NCI-H69 (cell line): ENCODE measurements around the gene CBFA2T3.

Experiments
- DNase-seq: peaks from one replicate; lab custom pipeline; 2025; lab: John Stamatoyannopoulos, UW

CBFA2T3 gene

DNA sequence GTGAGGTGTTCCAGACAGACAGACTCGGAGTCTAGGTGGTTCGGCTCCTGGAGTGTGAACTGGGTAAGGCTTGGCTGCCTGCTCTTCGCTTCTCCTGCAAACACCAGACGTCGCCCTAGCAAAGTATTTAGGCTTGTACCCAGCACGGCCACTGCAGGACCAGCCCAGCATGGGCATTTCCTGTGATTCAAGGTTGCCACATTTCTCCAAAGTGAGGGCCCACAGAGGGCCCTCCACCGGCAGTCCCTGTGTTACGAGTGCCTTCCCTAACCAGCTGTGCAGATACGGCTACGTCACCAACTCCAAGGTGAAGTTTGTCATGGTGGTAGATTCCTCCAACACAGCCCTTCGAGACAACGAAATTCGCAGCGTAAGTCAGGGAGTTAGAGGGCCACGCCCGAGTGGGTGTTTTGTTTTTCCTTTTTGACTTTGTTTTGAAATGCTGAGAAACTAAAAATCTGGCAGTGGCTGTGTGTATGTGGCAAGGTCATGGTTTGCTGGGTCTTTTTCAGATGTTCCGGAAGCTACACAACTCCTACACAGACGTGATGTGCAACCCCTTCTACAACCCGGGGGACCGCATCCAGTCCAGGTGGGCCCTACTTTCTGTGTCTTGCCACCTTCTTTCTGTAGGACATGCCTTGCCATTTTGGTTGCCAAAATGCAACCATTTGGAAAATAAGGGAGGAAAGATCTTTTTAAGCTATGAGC is 117.5 kb downstream of the CBFA2T3 start:
- no peak for DNase-seq

DNA sequence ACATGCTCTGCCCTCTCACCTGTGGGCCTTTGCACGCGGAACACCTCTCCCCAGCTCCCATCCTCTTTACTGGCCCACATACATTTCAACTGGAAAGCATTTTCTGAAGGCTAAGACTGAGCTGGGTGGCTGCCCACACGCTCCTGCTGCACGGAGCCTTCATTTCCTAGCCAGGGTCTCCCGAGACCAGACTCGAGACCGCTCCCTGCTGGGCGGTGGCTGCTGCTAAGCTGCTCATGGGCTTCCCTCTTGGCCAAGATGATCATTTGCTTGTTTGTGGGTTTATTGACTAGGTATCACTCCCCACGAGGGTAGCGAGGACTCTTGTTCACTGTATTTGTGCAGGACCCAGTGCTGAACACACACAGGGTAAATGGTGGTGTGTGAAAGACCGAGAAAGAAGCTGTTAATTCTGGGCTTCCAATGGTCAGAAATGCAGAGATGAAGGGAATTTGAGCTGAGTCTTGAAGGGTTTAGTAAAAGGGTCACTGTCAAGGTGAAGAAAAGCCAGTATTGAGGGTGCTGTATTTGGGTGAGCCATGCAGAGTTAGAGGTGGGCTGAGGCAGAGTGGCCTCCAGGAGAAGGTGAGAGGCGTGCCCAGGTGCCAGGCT is 119.2 kb downstream of the CBFA2T3 start:
- peak; percentile 45 for DNase-seq

DNA sequence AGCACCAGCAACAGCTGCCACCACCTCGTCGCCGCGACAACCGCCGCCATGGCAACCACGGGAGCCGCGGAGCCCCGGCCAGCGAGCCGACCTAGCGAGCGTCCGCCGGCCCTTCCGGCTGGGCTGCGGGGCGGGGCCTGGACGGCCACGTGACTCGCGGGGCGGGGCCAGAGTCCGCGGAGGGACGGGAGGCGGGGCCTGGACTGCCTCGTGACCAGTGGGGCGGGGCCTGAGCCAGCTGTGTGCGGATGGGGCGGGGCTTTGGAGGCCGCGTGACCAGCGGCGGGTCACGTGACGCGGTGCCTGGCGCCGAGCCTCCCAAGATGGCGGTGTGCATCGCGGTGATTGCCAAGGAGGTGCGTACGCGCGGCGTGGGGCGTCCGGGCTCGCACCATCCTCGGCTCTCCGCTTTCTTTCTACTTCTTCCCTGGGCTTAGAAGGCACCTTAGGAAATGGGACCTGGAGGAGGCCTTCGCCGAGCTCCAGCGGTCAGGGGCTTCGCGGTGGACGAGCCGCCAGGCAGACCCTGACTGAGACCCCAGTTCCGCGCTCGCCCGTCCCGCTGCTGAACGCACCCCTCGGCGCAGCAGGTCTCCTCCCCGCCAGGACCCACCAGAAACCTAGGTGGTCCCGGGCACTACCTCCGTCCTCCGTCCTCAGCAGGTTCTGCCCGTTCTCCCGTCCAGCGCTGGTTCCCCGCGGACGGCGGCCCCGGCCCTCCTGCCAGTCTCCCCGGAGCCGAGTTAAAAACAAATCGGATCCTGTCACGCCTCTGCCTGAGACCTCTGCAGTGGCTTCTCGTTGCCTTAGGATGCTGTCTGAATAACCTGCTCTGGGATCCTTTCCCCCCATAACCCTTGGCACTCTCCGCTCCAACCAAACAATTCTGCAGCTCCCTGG is 119.9 kb downstream of the CBFA2T3 start, which contains the start of the genes GALNS and TRAPPC2L:
Gene GALNS (minus strand): TSS at position 120 of the 900 bp plus-strand sequence. CDS start 70 bp downstream, at position 50.
Gene TRAPPC2L (plus strand): TSS at position 300 of the 900 bp plus-strand sequence. CDS start 24 bp downstream, at position 324.
- peak; percentile 95 for DNase-seq

- peak; percentile 32 for DNase-seq
Measured at GRCh38 chr16:88856122-88856827, 120.7 kb downstream of the CBFA2T3 start.

- no peak for DNase-seq
Measured at GRCh38 chr16:88855736-88856121, 121.3 kb downstream of the CBFA2T3 start.

DNA sequence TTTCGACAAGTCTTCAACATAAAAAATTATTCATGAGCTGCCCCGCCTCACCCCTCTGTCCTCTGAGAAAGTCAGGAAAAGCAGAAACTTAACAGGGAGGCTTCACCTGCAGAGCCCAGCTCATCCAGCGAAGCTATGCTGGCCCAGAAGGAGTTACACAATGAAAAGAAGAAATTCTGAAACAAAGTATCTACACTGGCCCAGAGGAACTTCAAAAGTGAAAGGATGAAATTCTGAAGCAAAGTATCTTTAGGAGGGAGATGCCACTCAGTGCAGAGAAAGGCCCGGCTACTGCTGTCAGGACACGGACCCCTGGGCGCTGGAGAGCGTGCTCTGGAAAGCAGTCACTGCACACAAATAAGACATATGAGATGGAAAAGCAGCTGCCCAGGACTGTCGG is 121.8 kb downstream of the CBFA2T3 start:
- DNase-seq = no peak

DNA sequence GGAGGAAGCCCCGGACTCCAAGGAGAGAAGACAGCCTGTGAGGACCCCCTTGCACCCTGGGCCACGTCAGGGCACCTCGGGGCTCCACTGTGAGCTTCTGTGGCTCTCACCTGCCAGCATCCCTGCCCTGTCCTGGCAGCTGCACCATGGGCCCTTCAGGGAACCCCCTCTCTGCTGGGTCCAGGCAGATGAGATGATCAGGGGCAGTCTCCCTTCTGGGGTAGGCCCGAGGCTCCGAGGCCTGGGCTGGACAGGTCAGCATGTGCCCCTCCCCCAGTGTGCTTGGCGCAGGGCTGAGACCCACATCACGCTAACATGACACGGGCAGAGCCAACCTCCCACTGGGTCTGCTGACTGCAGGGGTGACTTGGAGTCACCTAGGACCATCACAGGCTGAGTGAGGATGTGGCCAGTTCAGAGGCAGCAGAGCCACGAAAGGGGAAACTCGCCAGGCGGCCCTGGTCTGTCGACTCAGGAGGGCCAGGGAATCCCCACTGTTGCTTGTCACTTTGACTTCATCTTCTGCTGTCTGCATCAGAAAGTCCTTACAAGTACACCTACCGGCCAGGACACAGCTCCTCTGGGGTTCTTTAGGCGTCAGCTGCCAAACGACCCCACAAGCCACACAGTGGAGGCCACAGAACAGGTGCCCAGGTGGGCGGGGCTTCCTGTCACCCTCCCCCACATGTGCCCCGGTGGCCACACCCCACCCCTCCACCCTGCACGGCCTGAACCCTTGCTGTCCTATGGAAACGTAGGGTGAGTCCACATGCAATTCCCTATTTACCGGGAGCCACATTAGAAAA is 122.5 kb downstream of the CBFA2T3 start:
- no peak for DNase-seq

- DNase-seq = no peak
Measured at GRCh38 chr16:88853325-88853941, 123.6 kb downstream of the CBFA2T3 start.

DNA sequence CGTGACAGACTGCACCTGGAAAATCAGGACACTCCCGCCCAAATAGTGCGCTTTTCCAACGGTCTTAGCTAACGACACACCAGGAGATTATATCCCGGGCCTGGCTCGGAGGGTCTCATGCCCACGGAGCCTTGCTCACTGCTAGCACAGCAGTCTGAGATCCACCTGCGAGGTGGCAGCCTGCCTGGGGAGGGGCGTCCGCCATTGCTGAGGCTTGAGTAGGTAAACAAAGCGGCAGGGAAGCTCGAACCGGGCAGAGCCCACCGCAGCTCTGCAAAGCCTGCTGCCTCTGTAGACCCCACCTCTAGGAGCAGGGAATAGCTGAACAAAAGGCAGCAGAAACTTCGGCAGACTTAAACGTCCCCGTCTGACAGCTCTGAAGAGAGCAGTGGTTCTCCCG is 125.4 kb downstream of the CBFA2T3 start:
- DNase-seq = no peak

DNA sequence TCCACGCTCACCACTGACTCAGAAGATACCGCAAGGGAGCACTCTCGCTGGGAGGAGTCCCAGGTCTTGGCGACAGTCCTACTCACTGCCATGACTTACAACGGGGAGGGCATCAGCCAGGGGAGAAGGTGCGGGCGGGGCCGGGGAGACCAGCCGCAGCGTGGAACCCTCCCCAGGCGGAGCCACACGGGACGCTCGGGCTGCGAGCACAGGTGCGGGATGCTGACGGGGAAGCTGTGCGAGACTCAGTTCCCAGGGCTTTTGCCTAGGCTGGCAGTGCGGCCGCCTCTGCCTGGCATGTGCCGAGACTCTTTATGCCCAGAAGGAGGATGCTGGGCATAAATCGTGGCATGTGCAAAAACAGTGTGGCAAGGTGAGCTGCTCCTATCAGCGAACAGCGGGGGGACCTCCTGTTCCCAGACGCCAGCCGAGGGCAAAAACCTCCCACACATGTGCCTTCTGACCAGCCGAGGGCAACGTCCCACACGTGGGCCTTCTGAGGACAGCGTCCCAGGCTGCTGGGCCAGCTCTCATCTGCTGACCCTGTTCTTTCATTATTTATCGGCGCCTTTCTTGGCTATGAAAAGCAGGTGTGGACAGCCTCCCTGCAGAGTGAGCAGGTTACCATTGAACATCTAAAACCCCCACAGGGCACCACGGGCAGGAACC is 126.3 kb downstream of the CBFA2T3 start:
- no peak for DNase-seq

DNA sequence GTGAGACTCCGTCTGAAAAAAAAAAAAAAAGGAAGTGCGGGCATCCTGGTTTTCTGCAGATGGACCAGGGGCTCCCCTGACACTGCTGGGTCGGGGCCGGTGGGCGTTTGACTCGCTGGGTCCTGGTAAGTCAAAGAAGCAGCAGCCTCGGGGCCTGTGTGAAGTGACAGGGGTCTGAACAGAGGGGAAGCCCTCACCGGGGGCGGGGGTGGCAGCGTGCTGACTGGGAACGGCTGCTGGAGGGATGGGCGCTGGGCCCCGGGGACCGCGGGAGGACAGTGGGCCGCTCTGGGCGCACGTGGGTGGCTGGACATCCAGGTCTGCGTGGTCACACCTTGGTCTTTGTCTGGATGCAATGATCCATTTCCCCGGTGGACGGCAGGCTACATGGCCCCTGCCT is 128.4 kb downstream of the CBFA2T3 start:
- DNase-seq = no peak

- DNase-seq = no peak
Measured at GRCh38 chr16:88847654-88848053, 129.4 kb downstream of the CBFA2T3 start.

DNA sequence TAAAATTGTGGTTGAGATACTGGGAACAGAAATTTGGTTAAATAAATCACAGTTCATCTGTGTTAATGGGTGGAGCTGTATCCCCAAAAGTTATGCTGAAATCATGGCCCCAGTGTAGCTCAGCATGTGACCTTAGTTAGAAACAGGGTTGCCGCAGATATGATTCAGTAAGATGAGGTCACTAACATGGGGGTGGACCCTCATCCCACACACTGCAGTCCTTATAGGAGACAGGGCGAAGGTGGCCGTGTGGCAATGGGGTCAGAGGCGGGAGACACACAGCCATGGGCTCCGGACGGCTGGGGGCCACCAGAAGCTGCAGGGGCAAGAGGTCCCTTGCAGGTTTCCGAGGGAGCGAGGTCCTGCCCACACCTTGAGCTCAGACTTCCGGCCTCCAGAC is 130.9 kb downstream of the CBFA2T3 start:
- no peak for DNase-seq

GRCh38 chr16:88844419-88845036 is 132.5 kb downstream of the CBFA2T3 start:
- no peak for DNase-seq

GRCh38 chr16:88843256-88843655 is 133.8 kb downstream of the CBFA2T3 start:
- DNase-seq = no peak

DNA sequence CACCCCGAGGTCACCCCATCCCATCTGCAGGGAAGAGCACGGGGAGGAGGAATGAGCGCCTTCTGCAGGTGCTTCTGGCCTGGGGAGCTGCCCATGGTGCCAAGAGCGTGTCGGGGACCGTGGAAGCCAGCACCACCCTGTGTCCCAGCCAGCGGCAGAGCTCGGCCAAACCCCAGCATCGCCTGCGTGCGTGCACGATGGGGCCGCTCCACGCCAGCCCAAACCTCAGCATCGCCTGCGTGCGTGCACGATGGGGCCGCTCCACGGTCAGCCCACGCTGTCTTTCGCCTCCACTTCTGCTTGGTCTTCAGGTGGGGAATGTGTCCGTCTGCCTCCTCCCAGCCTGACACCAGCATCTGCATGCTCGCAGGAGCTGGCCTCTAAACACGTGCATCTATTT is 134.2 kb downstream of the CBFA2T3 start:
- no peak for DNase-seq

- DNase-seq = no peak
Measured at GRCh38 chr16:88842308-88842756, 134.7 kb downstream of the CBFA2T3 start.

DNA sequence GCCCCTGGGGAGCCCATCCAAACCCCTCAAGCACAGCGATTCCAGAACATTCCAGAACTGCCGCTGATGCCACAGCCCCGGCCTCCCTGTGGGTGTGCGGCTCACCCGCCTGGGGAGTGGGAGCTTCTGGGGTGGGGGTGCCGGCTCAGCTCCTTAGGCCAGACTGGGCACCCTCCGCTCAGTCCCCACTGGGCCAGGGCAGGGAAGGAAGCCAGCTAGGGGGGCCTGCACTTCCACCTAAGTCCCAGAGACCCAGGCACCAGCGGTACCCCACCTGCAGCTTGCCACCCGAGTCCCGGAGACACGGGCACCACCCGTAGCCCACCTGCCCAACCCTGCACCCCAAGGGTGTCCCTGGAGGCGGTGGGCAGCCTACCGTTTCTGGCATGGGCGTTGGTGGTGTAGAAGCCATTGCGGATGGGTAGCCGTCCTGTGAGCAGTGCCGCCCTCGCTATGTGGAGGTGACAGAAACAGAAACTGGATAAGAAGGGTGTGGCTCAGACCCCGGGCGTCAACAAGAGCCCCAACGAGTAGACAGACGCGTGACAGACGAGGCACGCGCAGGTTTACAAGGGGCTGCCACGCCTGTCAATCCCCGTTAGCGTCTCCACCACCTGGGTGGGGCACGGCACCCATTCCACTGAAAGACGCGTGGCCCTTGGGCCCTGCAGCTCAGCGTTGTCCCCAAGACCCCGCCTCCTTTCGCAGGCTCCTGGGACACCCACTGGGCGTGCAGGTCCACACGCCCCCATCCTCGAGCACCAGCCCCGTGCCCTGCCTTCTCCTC is 135.3 kb downstream of the CBFA2T3 start:
- no peak for DNase-seq
